Thoracic aorta (tissue), 2 donors: ENCODE measurements around the gene ZNF407. TPM values are rescaled to one million over a fixed set of nuclear protein-coding genes. Genes with fewer than 3 reads are reported as not detected.

Experiments used
- ATAC-seq: fragments of 150-250 bp; one replicate; pipeline ENCODE4 v1.8.0; 2017; ENCODE audit warnings: low read depth; ENCODE audit not compliant: insufficient number of reproducible peaks, low FRiP score
- DNase-seq: peaks from one replicate; pipeline ENCODE4 v3.0.0-alpha.2; 2020; ENCODE audit warnings: low spot score
- H3K27ac ChIP-seq, 2 donors: fragments of 200-600 bp; sonication (generic); 1 replicate in 1 of 2; 2 replicates in 1 of 2; pipeline ENCODE4 v1.5.1; 2016; ENCODE audit warnings: mild to moderate bottlenecking in 2 of 2, moderate library complexity in 2 of 2
- H3K27me3 ChIP-seq: fragments of 200-600 bp; sonication (generic); replicated peaks from 2 replicates; pipeline ENCODE4 v1.6.0; 2016; ENCODE audit warnings: mild to moderate bottlenecking; ENCODE audit not compliant: insufficient read depth
- H3K36me3 ChIP-seq: fragments of 200-600 bp; sonication (generic); one replicate; pipeline ENCODE4 v1.5.1; 2016
- H3K4me1 ChIP-seq, 2 donors: fragments of 200-600 bp; sonication (generic); 1 replicate in 1 of 2; 2 replicates in 1 of 2; pipeline versions ENCODE4 v1.5.1 to v1.6.0; 2016; ENCODE audit warnings: low read depth in 2 of 2, mild to moderate bottlenecking in 1 of 2; ENCODE audit not compliant: control insufficient read depth in 1 of 2
- H3K4me3 ChIP-seq: fragments of 200-600 bp; sonication (generic); 2 replicates; pipeline ENCODE4 v1.5.1; 2016; ENCODE audit warnings: mild to moderate bottlenecking
- H3K9me3 ChIP-seq: fragments of 200-600 bp; sonication (generic); 2 replicates; pipeline ENCODE4 v1.5.1; 2016
- total RNA-seq, 2 donors: library from RNA; depleted of rRNA; stranded (reverse); fragments of >200 nt; gene quantifications; one replicate each; pipeline versions ENCODE4 v1.1.0 to v1.2.3, GENCODE V29; 2016
- TF ChIP-seq, protein P1 (sequence below): fragments of 200-600 bp; sonication (generic); IDR thresholded peaks from one replicate; pipeline ENCODE4 v1.5.1; 2019; ENCODE audit warnings: antibody characterized with exemption

The ZNF407 gene
- total RNA-seq, 2 donors from 2014 or later, result 18.7 to 26.7 TPM

DNA sequence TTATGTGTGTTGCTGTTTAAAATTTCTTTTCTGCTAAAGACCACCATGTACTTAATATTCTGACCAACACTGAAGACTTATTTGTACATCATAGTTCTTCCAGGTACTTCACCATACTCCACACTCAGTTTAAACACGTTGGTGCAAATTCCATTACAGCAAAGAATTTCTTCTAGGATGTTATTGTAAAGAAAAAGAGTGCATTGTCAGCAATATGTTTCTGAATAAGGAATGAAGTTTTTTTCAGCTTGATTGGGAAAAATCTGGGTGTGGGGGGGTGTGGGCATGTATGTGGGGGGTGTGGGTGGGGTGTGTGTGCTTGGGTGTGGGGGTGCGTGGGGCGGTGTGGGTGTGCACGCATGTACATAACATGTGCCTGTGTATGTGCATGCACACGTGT, 447.1 kb downstream of the ZNF407 start:
- ATAC-seq (no peak), DNase-seq (no peak)
- no peaks in the 10 kb centered on the region for H3K9me3 ChIP-seq
- no peaks in the 10 kb centered on the region for H3K27me3 ChIP-seq
- TF ChIP-seq, protein P1, sequence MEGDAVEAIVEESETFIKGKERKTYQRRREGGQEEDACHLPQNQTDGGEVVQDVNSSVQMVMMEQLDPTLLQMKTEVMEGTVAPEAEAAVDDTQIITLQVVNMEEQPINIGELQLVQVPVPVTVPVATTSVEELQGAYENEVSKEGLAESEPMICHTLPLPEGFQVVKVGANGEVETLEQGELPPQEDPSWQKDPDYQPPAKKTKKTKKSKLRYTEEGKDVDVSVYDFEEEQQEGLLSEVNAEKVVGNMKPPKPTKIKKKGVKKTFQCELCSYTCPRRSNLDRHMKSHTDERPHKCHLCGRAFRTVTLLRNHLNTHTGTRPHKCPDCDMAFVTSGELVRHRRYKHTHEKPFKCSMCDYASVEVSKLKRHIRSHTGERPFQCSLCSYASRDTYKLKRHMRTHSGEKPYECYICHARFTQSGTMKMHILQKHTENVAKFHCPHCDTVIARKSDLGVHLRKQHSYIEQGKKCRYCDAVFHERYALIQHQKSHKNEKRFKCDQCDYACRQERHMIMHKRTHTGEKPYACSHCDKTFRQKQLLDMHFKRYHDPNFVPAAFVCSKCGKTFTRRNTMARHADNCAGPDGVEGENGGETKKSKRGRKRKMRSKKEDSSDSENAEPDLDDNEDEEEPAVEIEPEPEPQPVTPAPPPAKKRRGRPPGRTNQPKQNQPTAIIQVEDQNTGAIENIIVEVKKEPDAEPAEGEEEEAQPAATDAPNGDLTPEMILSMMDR, result no peak
- H3K36me3 ChIP-seq, result no peaks in the 10 kb centered on the region
- H3K4me1 ChIP-seq, result no peaks in the 10 kb centered on the region
- no peak overlapping the region for H3K27ac ChIP-seq
- no peak overlapping the region for H3K4me3 ChIP-seq

DNA sequence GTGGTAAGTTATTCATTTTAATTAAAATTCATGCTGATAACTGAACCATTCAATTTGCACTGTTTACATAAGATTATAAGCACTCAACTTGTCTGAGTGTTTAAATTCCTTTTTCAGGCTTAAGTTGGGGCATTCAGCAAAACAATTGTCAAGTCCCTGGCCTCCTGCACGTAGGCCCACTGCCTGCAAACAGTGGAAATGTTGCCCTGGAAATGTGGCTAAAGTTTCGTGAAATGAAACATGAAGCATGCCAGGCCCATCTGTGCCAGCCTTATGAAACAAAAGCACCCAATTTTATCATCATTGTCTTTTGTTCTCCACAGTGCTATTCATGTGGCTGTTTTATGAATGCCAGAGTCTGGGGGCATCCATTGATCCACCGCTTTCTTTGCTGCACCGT, 447.6 kb downstream of the ZNF407 start:
- H3K9me3 ChIP-seq, result no peaks in the 10 kb centered on the region
- H3K4me3 ChIP-seq, result no peak overlapping the region
- no peaks in the 10 kb centered on the region for H3K4me1 ChIP-seq
- DNase-seq, result no peak
- no peak for ATAC-seq
- H3K36me3 ChIP-seq, result no peaks in the 10 kb centered on the region
- no peak overlapping the region for H3K27ac ChIP-seq
- TF ChIP-seq, protein P1, result no peak
- no peaks in the 10 kb centered on the region for H3K27me3 ChIP-seq

DNA sequence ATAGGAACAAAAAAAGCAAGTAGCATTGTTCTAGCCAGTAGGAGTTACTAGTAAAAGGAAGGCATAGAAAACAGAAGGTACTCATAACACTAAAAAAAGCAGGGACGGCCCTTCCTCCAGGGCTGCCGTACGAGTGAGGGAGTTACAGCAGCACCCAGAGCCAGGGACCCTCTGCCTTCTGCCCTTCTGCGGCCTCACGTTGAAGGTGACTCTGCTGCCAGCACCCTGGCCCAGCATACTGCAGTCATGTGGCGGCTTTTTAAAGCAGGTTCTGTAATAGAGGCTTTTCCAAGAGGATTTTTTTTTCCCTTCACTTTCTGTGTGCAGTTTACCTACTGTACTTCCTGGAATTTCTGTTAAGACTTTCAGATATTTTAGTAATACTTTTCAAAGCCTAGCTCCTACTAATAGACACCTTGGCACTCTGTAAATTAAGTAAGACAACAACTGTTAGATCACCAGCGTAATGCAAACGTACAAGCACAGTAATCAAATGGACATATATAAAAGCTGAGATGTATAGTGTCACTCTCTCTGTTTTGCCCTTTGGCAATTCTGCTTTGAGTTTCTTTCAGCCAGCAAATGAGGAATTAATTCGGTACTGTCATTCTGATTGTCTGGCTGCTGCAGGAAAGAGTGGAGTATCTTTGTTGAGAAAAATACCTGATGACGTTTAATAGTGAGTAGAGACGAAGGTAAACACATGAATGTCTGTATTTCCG, 449.7 kb downstream of the ZNF407 start:
- TF ChIP-seq, protein P1, result no peak
- DNase-seq (no peak), ATAC-seq (no peak)
- no peak overlapping the region for H3K27ac ChIP-seq
- H3K27me3 ChIP-seq, result no peaks in the 10 kb centered on the region
- H3K36me3 ChIP-seq, result no peaks in the 10 kb centered on the region
- H3K9me3 ChIP-seq, result no peaks in the 10 kb centered on the region
- no peak overlapping the region for H3K4me3 ChIP-seq
- H3K4me1 ChIP-seq, result no peaks in the 10 kb centered on the region

DNA sequence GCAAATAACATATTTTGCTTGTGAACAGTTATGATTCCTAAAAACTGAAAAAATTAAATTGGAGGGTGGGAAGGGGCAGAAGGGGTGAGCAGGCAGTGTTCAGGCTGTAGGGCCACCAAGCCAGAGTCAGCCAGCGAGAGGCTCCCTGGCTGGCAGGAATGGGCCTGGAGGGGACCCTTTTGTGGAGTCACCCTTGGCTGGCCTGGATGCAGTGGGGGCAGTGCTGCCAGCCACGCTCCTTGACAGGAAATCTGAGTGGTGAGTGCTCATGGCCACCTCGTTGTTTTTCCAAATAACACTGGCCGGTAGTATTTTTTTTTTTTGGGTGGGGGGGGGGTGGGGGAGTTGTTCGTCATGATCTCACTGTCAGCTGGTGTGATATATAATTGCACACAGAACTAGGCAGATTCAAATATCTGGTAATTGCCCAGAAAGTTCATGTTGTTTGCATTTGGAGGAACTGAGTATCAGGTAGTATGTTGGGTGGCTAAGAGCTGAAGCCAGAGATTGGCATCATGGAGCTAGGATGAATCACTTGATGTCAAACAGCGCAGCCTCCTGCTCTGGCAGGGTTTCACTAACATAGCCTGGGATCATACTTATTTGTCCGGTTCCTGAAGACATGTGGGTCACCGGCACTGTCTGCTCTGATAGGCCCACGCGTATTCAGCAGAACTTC, 451.2 kb downstream of the ZNF407 start:
- H3K4me1 ChIP-seq, result no peaks in the 10 kb centered on the region
- H3K27ac ChIP-seq, result no peak overlapping the region
- no peaks in the 10 kb centered on the region for H3K36me3 ChIP-seq
- H3K27me3 ChIP-seq, result no peaks in the 10 kb centered on the region
- DNase-seq (no peak), ATAC-seq (no peak)
- no peak overlapping the region for H3K4me3 ChIP-seq
- TF ChIP-seq, protein P1, result no peak
- no peaks in the 10 kb centered on the region for H3K9me3 ChIP-seq

DNA sequence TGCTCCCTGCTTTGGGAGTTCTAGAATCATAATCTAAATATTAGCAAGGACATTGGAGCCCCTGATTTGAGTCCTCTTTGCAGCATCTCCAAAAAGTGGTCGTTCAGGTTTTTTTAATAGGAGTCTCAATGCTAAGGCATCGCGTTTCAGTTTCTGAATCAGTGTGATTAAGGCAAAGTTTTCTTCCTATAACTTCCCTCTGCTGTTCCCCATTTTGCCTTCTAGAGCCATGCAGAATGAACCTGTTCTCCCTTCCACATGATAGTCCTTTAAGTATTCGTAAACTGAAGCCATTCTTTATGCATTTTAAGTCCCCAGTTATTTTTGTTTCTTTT, 451.8 kb downstream of the ZNF407 start:
- no peak overlapping the region for H3K4me3 ChIP-seq
- DNase-seq (no peak), ATAC-seq (no peak)
- no peak overlapping the region for H3K27ac ChIP-seq
- no peaks in the 10 kb centered on the region for H3K4me1 ChIP-seq
- no peaks in the 10 kb centered on the region for H3K27me3 ChIP-seq
- TF ChIP-seq, protein P1, result no peak
- H3K36me3 ChIP-seq, result no peaks in the 10 kb centered on the region
- H3K9me3 ChIP-seq, result no peaks in the 10 kb centered on the region
